ENCODE data around the gene UBAC2. TPM values are rescaled to one million over a fixed set of nuclear protein-coding genes. Genes with fewer than 3 reads are reported as not detected.
A peak's percentile ranks its signal among the peaks of the same experiment; 100 is the strongest.
"Not testable (repeated sequence)": the region's sequence is repeated elsewhere in the genome, so short reads cannot be mapped to it uniquely, and the experiment has no call there.

UBAC2 gene
- total RNA-seq, 1 donor from 2014 or later = 34.0 TPM

DNA sequence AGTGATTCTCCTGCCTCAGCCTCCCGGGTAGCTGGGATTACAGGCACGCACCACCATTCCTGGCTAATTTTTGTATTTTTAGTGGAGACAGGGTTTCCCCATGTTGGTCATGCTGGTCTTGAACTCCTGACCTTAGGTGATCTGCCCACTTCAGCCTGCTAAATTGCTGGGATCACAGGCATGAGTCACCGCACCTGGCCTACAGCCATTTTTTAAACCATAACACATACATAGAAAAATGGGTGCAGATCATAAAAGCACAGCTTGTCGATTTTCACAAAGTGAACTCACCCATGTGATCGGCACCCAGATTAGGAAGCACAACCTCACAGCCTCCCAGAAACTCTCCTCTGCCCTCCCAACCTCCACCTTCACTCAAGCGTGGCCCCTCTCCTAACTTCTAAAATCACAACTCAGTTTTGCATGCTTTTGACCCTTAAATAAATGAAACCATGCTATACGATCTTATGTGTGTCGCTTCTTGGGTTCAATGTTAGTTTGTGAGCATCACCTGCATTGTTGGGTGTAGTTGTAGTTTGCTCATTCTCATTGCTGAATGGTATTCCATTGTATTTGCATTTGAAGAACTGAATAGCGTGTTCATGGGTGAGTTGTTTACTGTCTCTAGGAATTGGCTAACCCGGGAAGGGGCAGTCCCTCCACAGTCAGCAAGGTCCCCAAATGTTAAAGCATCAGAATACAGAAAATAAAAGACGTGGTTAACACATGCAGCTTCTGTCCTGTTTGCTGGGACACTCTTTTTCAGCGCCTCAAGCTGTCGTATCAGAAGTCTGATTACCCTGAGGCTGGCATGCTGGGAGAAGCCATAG is 210.2 kb downstream of the UBAC2 start:
- not testable (repeated sequence) for DNase-seq (ENCODE audit: low spot score); ATAC-seq
- intact Hi-C loops (cut with DNase I) = loop anchor here (5.0 kb wide), 1 partner anchor 1896 kb away; no protein-coding TSS in a partner anchor

DNA sequence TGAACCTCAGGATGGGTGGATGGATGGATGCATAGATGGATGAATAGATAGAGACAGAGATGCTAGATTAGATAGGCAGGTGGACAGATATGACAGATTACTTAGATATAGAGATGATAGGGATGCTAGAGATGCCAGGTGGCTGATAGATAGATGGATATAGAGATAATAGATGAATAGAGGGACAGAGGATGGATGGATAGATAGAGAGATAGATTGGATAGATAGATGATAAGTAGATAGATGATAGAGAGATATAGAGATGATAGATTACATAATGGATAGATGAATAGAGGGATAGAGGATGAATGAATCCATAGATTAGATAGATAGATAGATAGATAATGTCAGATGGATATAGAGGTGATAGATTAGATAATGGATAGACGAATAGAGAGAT is 212.2 kb downstream of the UBAC2 start:
- DNase-seq (ENCODE audit: low spot score) = no peak
- intact Hi-C loops (cut with DNase I) = loop anchor here (5.0 kb wide), 1 partner anchor 1894 kb away; no protein-coding TSS in a partner anchor
- no peak for ATAC-seq

DNA sequence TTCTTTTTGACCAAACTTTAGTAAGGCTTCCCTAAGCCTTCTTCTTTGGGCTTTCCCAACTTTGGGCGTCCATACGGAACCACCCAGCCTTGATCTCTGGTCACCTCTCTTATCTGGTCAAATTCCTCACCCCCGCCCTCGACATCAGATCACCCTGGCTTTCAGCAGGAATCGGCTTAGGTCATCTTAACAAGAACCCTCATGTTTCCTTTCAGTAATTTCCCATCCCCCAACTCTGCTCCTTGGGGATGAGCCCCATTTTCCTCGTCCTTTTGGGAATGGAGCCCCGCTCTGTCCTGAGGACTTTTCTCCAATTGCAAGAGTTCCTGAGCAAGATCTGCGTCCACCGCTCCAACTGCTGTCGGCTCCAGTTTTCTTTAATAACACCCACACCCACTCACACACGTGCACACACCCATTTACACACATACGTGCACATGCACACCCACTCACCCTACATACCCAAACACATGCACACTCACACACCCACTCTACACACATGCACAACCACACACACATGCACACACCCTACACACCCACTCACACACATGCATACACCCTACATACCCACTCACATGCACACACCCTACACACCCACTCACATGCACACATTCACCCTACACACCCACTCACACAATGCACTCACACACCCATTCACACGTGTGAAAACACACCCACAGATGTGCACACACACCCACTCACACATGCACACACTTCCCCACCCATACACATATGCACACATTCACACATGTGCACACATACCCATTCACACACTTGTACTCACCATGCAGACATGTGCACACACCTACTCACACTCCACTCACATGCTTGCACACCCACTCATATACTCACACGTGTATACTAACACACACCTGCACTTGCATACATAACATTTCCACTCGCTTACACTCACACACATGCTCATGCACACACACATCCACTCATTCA is 213.7 kb downstream of the UBAC2 start:
- no peak for ATAC-seq
- intact Hi-C loops (cut with DNase I) = loop anchor here (5.0 kb wide), 1 partner anchor 1893 kb away; no protein-coding TSS in a partner anchor
- no peak for DNase-seq (ENCODE audit: low spot score)

DNA sequence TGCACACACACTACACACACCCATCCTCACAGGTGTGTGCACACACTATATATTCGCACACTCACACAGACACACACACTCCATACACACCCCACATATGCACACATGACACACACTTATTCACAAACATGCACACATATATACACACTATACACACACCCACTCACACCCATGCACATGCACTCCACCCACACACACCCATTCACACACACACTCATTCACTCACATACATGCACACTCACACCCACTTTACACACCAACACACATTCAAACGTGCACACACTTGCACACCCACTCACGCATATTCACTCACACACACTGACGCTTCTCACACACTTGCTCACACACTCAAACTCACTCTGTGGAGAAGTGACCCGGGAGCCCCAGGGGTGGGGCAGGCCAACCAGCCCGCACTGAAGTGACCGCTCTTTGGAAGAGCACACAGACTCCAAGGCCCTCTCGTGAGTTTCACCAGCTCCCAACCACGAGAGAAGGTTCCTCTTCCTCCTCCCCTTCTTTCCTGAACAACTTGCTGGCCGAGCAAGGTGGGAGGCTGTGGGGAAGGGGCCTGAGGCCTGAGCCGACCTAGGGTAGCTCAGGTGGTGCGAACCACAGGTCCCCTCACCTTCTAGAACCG is 214.5 kb downstream of the UBAC2 start:
- intact Hi-C loops (cut with DNase I) = no loop called here
- ATAC-seq (peak; percentile 43), DNase-seq (ENCODE audit: low spot score) (no peak)

- intact Hi-C loops (cut with DNase I) = no loop called here
- no peak for ATAC-seq
- peak; percentile 47 for DNase-seq (ENCODE audit: low spot score)
Measured at GRCh38 chr13:99415851-99416331, 215.2 kb downstream of the UBAC2 start.

- DNase-seq (ENCODE audit: low spot score) (no peak), ATAC-seq (no peak)
- intact Hi-C loops (cut with DNase I) = no loop called here
Measured at GRCh38 chr13:99416411-99417121, 215.9 kb downstream of the UBAC2 start.

DNA sequence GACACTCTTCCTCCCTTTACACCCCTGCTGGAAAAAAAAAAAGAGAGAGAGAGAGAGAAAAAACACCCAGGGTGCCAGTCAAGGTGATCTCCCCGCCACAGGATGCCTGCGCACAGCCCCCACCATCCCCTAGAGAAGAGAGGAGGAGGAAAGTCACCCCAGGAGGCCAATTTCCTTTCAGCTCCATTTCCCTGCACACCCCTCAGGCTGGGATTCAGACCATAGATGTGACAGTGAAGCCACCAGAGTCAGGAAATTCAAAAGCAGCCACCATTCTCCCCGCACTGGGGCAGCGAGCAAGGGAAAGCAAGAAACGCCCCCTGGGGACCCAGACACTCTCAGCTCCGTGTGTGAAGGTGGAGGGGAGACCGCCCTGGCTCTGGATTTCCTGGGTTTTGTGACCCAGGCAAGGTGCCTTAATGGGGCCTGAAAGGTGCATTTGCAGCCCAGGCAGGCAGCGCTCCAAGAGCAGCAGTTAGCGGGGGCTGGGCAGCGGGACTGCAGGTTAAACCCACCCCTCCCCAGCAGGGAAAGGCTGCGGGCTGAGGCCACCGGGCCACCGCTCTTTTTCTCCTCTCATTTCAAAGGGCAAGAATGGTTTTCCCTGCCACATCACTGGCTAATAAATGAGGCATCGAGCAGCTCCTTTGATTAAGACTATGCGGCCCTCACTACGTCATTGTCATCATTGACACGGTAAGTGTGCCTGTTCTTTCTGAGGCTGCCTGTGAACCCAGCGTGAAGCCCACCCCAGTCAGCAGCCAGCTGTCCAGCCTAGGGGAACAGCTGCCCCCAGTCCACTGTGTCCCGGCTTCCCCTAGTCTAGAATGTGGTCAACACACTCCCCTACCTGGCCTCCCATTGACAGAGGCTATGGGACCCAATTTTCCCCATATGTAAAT is 216.8 kb downstream of the UBAC2 start:
- intact Hi-C loops (cut with DNase I) = no loop called here
- no peak for DNase-seq (ENCODE audit: low spot score)
- ATAC-seq = no peak

- intact Hi-C loops (cut with DNase I) = no loop called here
- DNase-seq (ENCODE audit: low spot score) (no peak), ATAC-seq (no peak)
Measured at GRCh38 chr13:99418103-99418842, 217.6 kb downstream of the UBAC2 start.

GRCh38 chr13:99418843-99419140 is 218.1 kb downstream of the UBAC2 start:
- no peak for DNase-seq (ENCODE audit: low spot score)

DNA sequence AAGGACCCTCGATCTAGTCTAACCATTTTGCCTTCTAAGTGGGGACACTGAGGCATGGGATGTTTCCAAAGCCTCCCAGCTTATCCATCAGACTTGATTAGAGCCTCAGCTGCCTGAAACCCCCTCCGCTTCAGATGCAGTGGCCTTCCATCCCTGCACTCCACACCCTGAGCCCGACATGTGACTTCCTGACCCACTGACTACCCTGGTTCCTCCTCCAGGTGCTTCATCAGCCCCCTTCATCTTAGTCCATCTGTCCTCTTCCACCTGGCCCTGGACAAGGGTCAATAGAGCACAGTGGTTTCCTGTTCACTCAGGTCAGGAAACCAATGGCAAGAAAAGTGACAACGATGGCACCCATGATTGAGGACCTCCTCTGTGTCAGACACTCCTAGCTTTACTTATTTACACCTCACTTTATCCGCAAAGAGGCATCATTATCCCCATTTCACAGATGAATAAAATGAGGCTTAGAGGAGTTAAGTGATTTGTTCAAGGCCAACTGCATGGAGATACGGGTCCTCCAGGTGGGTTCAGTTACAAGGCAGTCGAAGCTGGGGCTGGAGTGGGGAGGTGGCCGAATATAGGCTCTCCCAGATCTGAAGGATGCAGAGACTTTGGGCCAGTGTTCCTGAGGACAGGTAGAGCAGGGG is 219.1 kb downstream of the UBAC2 start:
- ATAC-seq (no peak), DNase-seq (ENCODE audit: low spot score) (no peak)
- intact Hi-C loops (cut with DNase I) = no loop called here

More at GRCh38 chr13:99418843-99419140, 218.1 kb downstream of the UBAC2 start:
- no peak for ATAC-seq
- intact Hi-C loops (cut with DNase I) = no loop called here

DNA sequence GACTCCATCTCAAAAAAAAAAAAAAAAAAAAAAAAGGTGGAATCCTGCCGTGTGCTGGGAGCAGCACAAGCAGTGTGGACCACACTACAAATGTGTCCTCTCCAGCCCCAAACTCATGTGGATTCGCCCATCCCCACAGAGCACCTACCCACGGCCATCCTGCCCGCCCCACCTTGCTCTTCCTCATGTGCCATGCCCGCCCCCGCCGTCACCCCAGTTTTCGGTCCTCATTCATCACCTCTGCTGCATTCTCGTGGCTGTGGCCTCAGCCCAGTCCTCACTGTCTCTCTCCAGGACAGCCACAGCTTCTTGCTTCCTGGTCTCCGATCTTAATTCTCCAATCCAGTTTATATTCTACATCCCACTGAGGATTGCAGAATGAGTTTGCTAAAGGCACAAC is 220.6 kb downstream of the UBAC2 start:
- ATAC-seq (no peak), DNase-seq (ENCODE audit: low spot score) (no peak)
- intact Hi-C loops (cut with DNase I) = no loop called here

- ATAC-seq (no peak), DNase-seq (ENCODE audit: low spot score) (no peak)
- intact Hi-C loops (cut with DNase I) = no loop called here
Measured at GRCh38 chr13:99421758-99422585, 221.3 kb downstream of the UBAC2 start.

GRCh38 chr13:99422586-99423220 is 222.0 kb downstream of the UBAC2 start:
- ATAC-seq (no peak), DNase-seq (ENCODE audit: low spot score) (no peak)
- intact Hi-C loops (cut with DNase I) = no loop called here

GRCh38 chr13:99425485-99426341 is 225.1 kb downstream of the UBAC2 start:
- intact Hi-C loops (cut with DNase I) = no loop called here
- ATAC-seq (peak; percentile 10), DNase-seq (ENCODE audit: low spot score) (no peak)

All from sciatic nerve (tissue), 2 donors.